Thymus (tissue), 11 donors: ENCODE data around the gene CPNE8. TPM values are rescaled to one million over a fixed set of nuclear protein-coding genes. Genes with fewer than 3 reads are reported as not detected.
A peak's percentile ranks its signal among the peaks of the same experiment; 100 is the strongest.

Experiments used
- DNase-seq, 9 donors: peaks; one replicate each; pipeline ENCODE4 v3.0.0-alpha.2; 2013; ENCODE audit warnings: low spot score in 9 of 9, low read depth in 6 of 9, missing footprints in 1 of 9
- H3K27ac ChIP-seq, 2 donors: one replicate each; pipeline ENCODE4 v1.5.1; 2013; ENCODE audit warnings: control low read depth in 1 of 2, low read depth in 1 of 2, low read length in 1 of 2, mild to moderate bottlenecking in 1 of 2, moderate library complexity in 1 of 2
- H3K27me3 ChIP-seq, 2 donors: one replicate each; pipeline ENCODE4 v1.5.1; 2013; ENCODE audit warnings: low read length in 1 of 2; ENCODE audit not compliant: control insufficient read depth in 2 of 2, insufficient read depth in 1 of 2
- H3K36me3 ChIP-seq, 2 donors: one replicate each; pipeline ENCODE4 v1.5.1; 2013; ENCODE audit warnings: low read length in 1 of 2, mild to moderate bottlenecking in 1 of 2, moderate library complexity in 1 of 2; ENCODE audit not compliant: control insufficient read depth in 2 of 2, insufficient read depth in 2 of 2
- H3K4me1 ChIP-seq, 2 donors: one replicate each; pipeline ENCODE4 v1.5.1; 2013; ENCODE audit warnings: low read length in 2 of 2; ENCODE audit not compliant: control insufficient read depth in 2 of 2, insufficient read depth in 2 of 2
- H3K4me3 ChIP-seq, 2 donors: one replicate each; pipeline ENCODE4 v1.5.1; 2013; ENCODE audit warnings: low read length in 2 of 2, control low read depth in 1 of 2, mild to moderate bottlenecking in 1 of 2
- H3K9me3 ChIP-seq, 2 donors: one replicate each; pipeline ENCODE4 v1.5.1; 2013; ENCODE audit warnings: low read length in 1 of 2, mild to moderate bottlenecking in 1 of 2; ENCODE audit not compliant: control insufficient read depth in 2 of 2, insufficient read depth in 1 of 2
- WGBS: extraction: QIAGEN DNeasy Blood & Tissue Kit; methylation state at CpG from one replicate; pipeline ENCODE4 v1.1.7; 2013; 5-methylcytosine and 5-hydroxymethylcytosine counted together
- polyA plus RNA-seq: library from polyadenylated mRNA; stranded (reverse); fragments of 200-250 nt; gene quantifications from one replicate; pipeline ENCODE4 v1.2.3, GENCODE V29; 2013
- total RNA-seq: library from RNA; stranded (reverse); fragments of 120-200 nt; gene quantifications from one replicate; pipeline ENCODE4 v1.2.4, GENCODE V29; 2013
- donor health status: healthy.

Gene CPNE8
- total and polyA plus RNA-seq, 2 donors: 5.1 to 13.4 TPM

GRCh38 chr12:38813923-38814322 lies 91.5 kb downstream of the CPNE8 start:
- no peaks in the 10 kb centered on the region for H3K4me1 ChIP-seq
- H3K27me3 ChIP-seq: no peaks in the 10 kb centered on the region
- WGBS: 86% methylated on average over 3 of the region's 3 CpGs
- no peak for DNase-seq
- H3K9me3 ChIP-seq: no peaks in the 10 kb centered on the region
- no peaks in the 10 kb centered on the region for H3K36me3 ChIP-seq
- no peak overlapping the region for H3K4me3 ChIP-seq
- no peak overlapping the region for H3K27ac ChIP-seq

- no peaks in the 10 kb centered on the region for H3K36me3 ChIP-seq
- no peak for DNase-seq
- H3K9me3 ChIP-seq: no peaks in the 10 kb centered on the region
- no peak overlapping the region for H3K27ac ChIP-seq
- WGBS: 97% methylated on average over 2 of the region's 2 CpGs
- no peaks in the 10 kb centered on the region for H3K4me1 ChIP-seq
- no peaks in the 10 kb centered on the region for H3K27me3 ChIP-seq
- no peak overlapping the region for H3K4me3 ChIP-seq
Measured at GRCh38 chr12:38811814-38812356, 93.5 kb downstream of the CPNE8 start.

GRCh38 chr12:38809832-38810231 lies 95.6 kb downstream of the CPNE8 start:
- no peak for DNase-seq
- no peak overlapping the region for H3K4me3 ChIP-seq
- no peaks in the 10 kb centered on the region for H3K36me3 ChIP-seq
- H3K27ac ChIP-seq: no peak overlapping the region
- no peaks in the 10 kb centered on the region for H3K27me3 ChIP-seq
- no peaks in the 10 kb centered on the region for H3K4me1 ChIP-seq
- no peaks in the 10 kb centered on the region for H3K9me3 ChIP-seq

GRCh38 chr12:38788106-38788505 lies 117.3 kb downstream of the CPNE8 start:
- no peak for DNase-seq
- no peaks in the 10 kb centered on the region for H3K36me3 ChIP-seq
- no peak overlapping the region for H3K27ac ChIP-seq
- H3K4me1 ChIP-seq: no peaks in the 10 kb centered on the region
- 88% methylated on average over 1 of the region's 1 CpG for WGBS
- no peak overlapping the region for H3K4me3 ChIP-seq
- H3K9me3 ChIP-seq: no peaks in the 10 kb centered on the region
- no peaks in the 10 kb centered on the region for H3K27me3 ChIP-seq

GRCh38 chr12:38785381-38785780 lies 120.0 kb downstream of the CPNE8 start:
- WGBS: 84% methylated on average over 1 of the region's 1 CpG
- H3K27me3 ChIP-seq: no peaks in the 10 kb centered on the region
- H3K36me3 ChIP-seq: no peaks in the 10 kb centered on the region
- no peak overlapping the region for H3K4me3 ChIP-seq
- no peak for DNase-seq
- H3K27ac ChIP-seq: no peak overlapping the region
- H3K4me1 ChIP-seq: no peaks in the 10 kb centered on the region
- no peaks in the 10 kb centered on the region for H3K9me3 ChIP-seq

- 69% methylated on average over 2 of the region's 2 CpGs for WGBS
- H3K27me3 ChIP-seq: no peaks in the 10 kb centered on the region
Measured at GRCh38 chr12:38783304-38783703, 122.1 kb downstream of the CPNE8 start.

GRCh38 chr12:38782359-38782758 lies 123.0 kb downstream of the CPNE8 start:
- no peaks in the 10 kb centered on the region for H3K4me1 ChIP-seq
- H3K27me3 ChIP-seq: no peaks in the 10 kb centered on the region
- H3K27ac ChIP-seq: no peak overlapping the region
- no peak overlapping the region for H3K4me3 ChIP-seq
- H3K9me3 ChIP-seq: no peaks in the 10 kb centered on the region
- no peak for DNase-seq
- no peaks in the 10 kb centered on the region for H3K36me3 ChIP-seq

More at GRCh38 chr12:38783304-38783703, 122.1 kb downstream of the CPNE8 start:
- Histone ChIP-seq H3K9me3 (no peaks in the 10 kb centered on the region), H3K27ac (no peak overlapping the region), H3K4me3 (no peak overlapping the region), H3K36me3 (no peaks in the 10 kb centered on the region), H3K4me1 (no peaks in the 10 kb centered on the region)
- DNase-seq: no peak

GRCh38 chr12:38776647-38777046 lies 128.7 kb downstream of the CPNE8 start:
- Histone ChIP-seq H3K27me3 (no peaks in the 10 kb centered on the region), H3K27ac (no peak overlapping the region), H3K9me3 (no peaks in the 10 kb centered on the region), H3K36me3 (no peaks in the 10 kb centered on the region), H3K4me1 (no peaks in the 10 kb centered on the region), H3K4me3 (no peak overlapping the region)
- WGBS: 94% methylated on average over 1 of the region's 1 CpG
- DNase-seq: no peak

GRCh38 chr12:38775457-38775856 lies 129.9 kb downstream of the CPNE8 start:
- H3K4me1 ChIP-seq: no peaks in the 10 kb centered on the region
- H3K27ac ChIP-seq: no peak overlapping the region
- no peak for DNase-seq
- H3K36me3 ChIP-seq: no peaks in the 10 kb centered on the region
- no peaks in the 10 kb centered on the region for H3K27me3 ChIP-seq
- no peak overlapping the region for H3K4me3 ChIP-seq
- no peaks in the 10 kb centered on the region for H3K9me3 ChIP-seq

GRCh38 chr12:38772437-38772836 lies 133.0 kb downstream of the CPNE8 start:
- H3K27me3 ChIP-seq: no peaks in the 10 kb centered on the region
- no peaks in the 10 kb centered on the region for H3K4me1 ChIP-seq
- peak in 1 of 9 donors; percentile 0 for DNase-seq
- H3K27ac ChIP-seq: no peak overlapping the region
- H3K36me3 ChIP-seq: no peaks in the 10 kb centered on the region
- no peaks in the 10 kb centered on the region for H3K9me3 ChIP-seq
- no peak overlapping the region for H3K4me3 ChIP-seq
- WGBS: 62% methylated on average over 2 of the region's 2 CpGs
